GM18526 (cell line): ENCODE data around the gene SLC30A3.

Experiments
- POLR2A ChIP-seq: IDR thresholded peaks from 3 replicates; pipeline ENCODE4 v1.6.1; 2011; ENCODE audit not compliant: insufficient read length; ENCODE audit errors: extremely low read depth

The SLC30A3 gene

GRCh38 chr2:27227501-27227900 lies 35.3 kb downstream of the SLC30A3 start:
- TF ChIP-seq POLR2A: no peak

- TF ChIP-seq POLR2A: no peak
These were observed 37.3 kb downstream of the SLC30A3 start for GRCh38 chr2:27225526-27225925.

GRCh38 chr2:27223416-27223815 lies 39.4 kb downstream of the SLC30A3 start:
- no peak for TF ChIP-seq POLR2A

- TF ChIP-seq POLR2A: no peak
These were observed 40.4 kb downstream of the SLC30A3 start for GRCh38 chr2:27222407-27222806.

GRCh38 chr2:27221166-27221565 lies 41.7 kb downstream of the SLC30A3 start:
- TF ChIP-seq POLR2A: no peak

GRCh38 chr2:27220091-27220490 lies 42.8 kb downstream of the SLC30A3 start:
- no peak for TF ChIP-seq POLR2A

GRCh38 chr2:27219091-27219490 lies 43.8 kb downstream of the SLC30A3 start:
- TF ChIP-seq POLR2A: no peak

- no peak for TF ChIP-seq POLR2A
These were observed 44.2 kb downstream of the SLC30A3 start for GRCh38 chr2:27218614-27219013.

- TF ChIP-seq POLR2A: peak; percentile 72
These were observed 45.4 kb downstream of the SLC30A3 start, which contains the start of gene CAD for GRCh38 chr2:27217173-27218121. Gene CAD, plus strand, starts transcription at chr2:27217369. Its CDS starts 183 bp downstream, at chr2:27217552.

- TF ChIP-seq POLR2A: no peak
These were observed 46.3 kb downstream of the SLC30A3 start for GRCh38 chr2:27216416-27217137.

GRCh38 chr2:27214941-27215340 lies 47.9 kb downstream of the SLC30A3 start:
- no peak for TF ChIP-seq POLR2A

GRCh38 chr2:27212626-27213471 lies 50.0 kb downstream of the SLC30A3 start:
- no peak for TF ChIP-seq POLR2A

- TF ChIP-seq POLR2A: peak; percentile 87
These were observed 50.8 kb downstream of the SLC30A3 start, which contains the start of the genes ATRAID and SLC5A6 for GRCh38 chr2:27211943-27212625. Gene ATRAID, plus strand, starts transcription at chr2:27212041. Its CDS starts 328 bp downstream, at chr2:27212369. Gene SLC5A6, minus strand, starts transcription at chr2:27212268. Its CDS starts 4,618 bp downstream, at chr2:27207650.

- no peak for TF ChIP-seq POLR2A
These were observed 51.5 kb downstream of the SLC30A3 start for GRCh38 chr2:27211241-27211942.
